GM12874 (cell line): ENCODE data around the gene CRCP.

Experiments
- CTCF ChIP-seq: IDR thresholded peaks from 2 replicates; pipeline ENCODE4 v1.5.1; 2011; ENCODE audit warnings: low read depth, mild to moderate bottlenecking, control low read depth, low read length, moderate library complexity; ENCODE audit not compliant: insufficient read depth

CRCP gene

GRCh38 chr7:66189695-66190503 is 75.3 kb downstream of the CRCP start:
- TF ChIP-seq CTCF = no peak

- TF ChIP-seq CTCF = no peak
Observed at GRCh38 chr7:66190504-66190857, 75.8 kb downstream of the CRCP start.

GRCh38 chr7:66193146-66193725 is 78.6 kb downstream of the CRCP start:
- TF ChIP-seq CTCF = no peak

GRCh38 chr7:66198469-66198868 is 83.8 kb downstream of the CRCP start:
- TF ChIP-seq CTCF = no peak

GRCh38 chr7:66198956-66199355 is 84.3 kb downstream of the CRCP start:
- TF ChIP-seq CTCF = no peak

- TF ChIP-seq CTCF = no peak
Observed at GRCh38 chr7:66202441-66202840, 87.8 kb downstream of the CRCP start.
